HepG2 (cell line): ENCODE data around the gene ASPRV1. TPM values are rescaled to one million over a fixed set of nuclear protein-coding genes. Genes with fewer than 3 reads are reported as not detected.
A peak's percentile ranks its signal among the peaks of the same experiment; 100 is the strongest.

Source experiments
- IRX3 ChIP-seq: sonication (generic); formaldehyde crosslinking; IDR thresholded peaks from 2 replicates; pipeline ENCODE4 v1.8.1; 2023; ENCODE audit warnings: mild to moderate bottlenecking, low read depth, missing genetic modification reagents, borderline replicate concordance
- ISL2 ChIP-seq: sonication (generic); formaldehyde crosslinking; IDR thresholded peaks from 2 replicates; pipeline ENCODE4 v1.5.0; 2020; ENCODE audit warnings: missing genetic modification reagents
- PPARG ChIP-seq: conservative IDR thresholded peaks from 2 replicates; pipeline ENCODE4 v1.6.1; 2016; ENCODE audit warnings: missing biosample characterization, missing genetic modification reagents
- SCMH1 ChIP-seq: sonication (generic); formaldehyde crosslinking; IDR thresholded peaks from 2 replicates; pipeline ENCODE4 v1.9.0; 2021; ENCODE audit warnings: missing genetic modification reagents, mild to moderate bottlenecking, borderline replicate concordance
- YEATS2 ChIP-seq: sonication (generic); formaldehyde crosslinking; IDR thresholded peaks from 2 replicates; pipeline ENCODE4 v1.4.0; 2020; ENCODE audit warnings: missing genetic modification reagents, borderline replicate concordance
- ZNF24 ChIP-seq: fragments of 450-650 bp; IDR thresholded peaks from 2 replicates; pipeline ENCODE4 v1.6.1; 2017; ENCODE audit warnings: antibody characterized with exemption, mild to moderate bottlenecking
- ZSCAN9 ChIP-seq: IDR thresholded peaks from 2 replicates; pipeline ENCODE4 v1.6.1; 2016; ENCODE audit warnings: borderline replicate concordance
- polyA plus RNA-seq, 8 experiments: library from polyadenylated mRNA; depleted of rRNA in 3 of 8; stranded (reverse) in 7 of 8; unstranded in 1 of 8; fragments of >200 nt; fragmentation: Illumina TruSeq in 4 of 8; extraction: Trizol in 4 of 8; gene quantifications; 2 replicates each; pipeline versions ENCODE4 v1.2.1 to v1.2.3, GENCODE V29; 2011 to 2016; ENCODE audit warnings: low read depth in 4 of 8, missing spikeins in 1 of 8, mixed read lengths in 1 of 8; ENCODE audit not compliant: insufficient read depth in 1 of 8
- total RNA-seq, 5 experiments: library from RNA; depleted of rRNA; stranded (reverse); fragments of >200 nt; fragmentation: Illumina TruSeq; extraction: Trizol; gene quantifications; 2 replicates each; pipeline ENCODE4 v1.2.3, GENCODE V29; 2016; ENCODE audit warnings: low read depth in 1 of 5
- TF ChIP-seq, protein P1 (sequence below): IDR thresholded peaks from 2 replicates; pipeline ENCODE4 v1.6.1; 2016; ENCODE audit warnings: low read depth, control low read depth
- TF ChIP-seq, protein P2 (sequence below): sonication (generic); formaldehyde crosslinking; IDR thresholded peaks from 2 replicates; pipeline ENCODE4 v1.8.1; 2023; ENCODE audit warnings: mild to moderate bottlenecking, moderate library complexity, missing genetic modification reagents
- TF ChIP-seq, protein P3 (sequence below): sonication (generic); formaldehyde crosslinking; IDR thresholded peaks from 2 replicates; pipeline ENCODE4 v1.4.0; 2020; ENCODE audit warnings: missing genetic modification reagents, borderline replicate concordance
- TF ChIP-seq, protein P4 (sequence below): sonication (generic); formaldehyde crosslinking; conservative IDR thresholded peaks from 2 replicates; pipeline ENCODE4 v1.4.0; 2020; ENCODE audit warnings: missing genetic modification reagents
- TF ChIP-seq, protein P5 (sequence below): sonication (generic); formaldehyde crosslinking; IDR thresholded peaks from 2 replicates; pipeline ENCODE4 v1.4.0; 2020; ENCODE audit warnings: missing genetic modification reagents, mild to moderate bottlenecking, borderline replicate concordance
- TF ChIP-seq, protein P6 (sequence below): sonication (generic); formaldehyde crosslinking; IDR thresholded peaks from 2 replicates; pipeline ENCODE4 v1.8.1; 2022; ENCODE audit warnings: mild to moderate bottlenecking, missing genetic modification reagents

Gene ASPRV1
- total and polyA plus RNA-seq, 2 of the 13 experiments (the other 11 are each of a cell fraction or from before 2014, with no cell fraction given) = 0.40 to 0.48 TPM

DNA sequence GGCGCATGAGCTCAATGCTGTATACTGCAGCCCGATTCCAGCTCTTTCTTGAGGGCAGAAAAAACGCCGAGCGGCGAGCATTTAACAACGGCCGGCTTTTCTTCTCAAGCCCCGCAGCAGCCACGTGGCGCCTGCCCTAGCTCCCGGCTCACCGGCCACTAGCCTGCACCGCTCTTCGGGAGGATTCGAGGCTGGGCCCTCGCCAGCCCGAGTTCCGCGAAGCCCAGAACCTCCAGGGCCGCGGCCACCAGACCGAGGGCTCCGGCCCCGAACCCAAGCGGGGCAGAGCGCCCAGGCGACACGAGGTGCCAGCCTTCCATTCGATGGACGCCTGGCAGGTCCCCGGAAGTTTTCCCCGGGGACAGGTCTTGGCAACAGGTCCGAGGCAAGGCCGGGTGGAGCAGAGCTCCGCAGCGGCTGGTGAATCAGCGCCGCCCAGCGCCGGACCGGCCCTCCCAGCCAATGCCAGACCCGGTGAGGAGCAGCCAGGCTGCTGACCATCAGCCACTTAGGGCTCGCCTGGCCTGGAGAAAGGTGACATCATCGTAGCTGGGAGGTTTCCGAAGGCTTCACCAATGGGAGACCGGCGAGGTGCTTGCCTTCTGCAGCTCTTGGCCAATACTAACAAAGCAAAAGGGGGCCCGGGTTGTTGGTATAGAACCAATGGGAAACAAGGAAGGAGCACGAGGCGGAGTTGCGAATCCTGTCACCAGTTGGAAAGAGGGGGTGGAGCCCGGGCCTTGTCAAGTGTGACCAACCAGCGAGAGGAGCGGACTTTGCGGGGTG is 47.1 kb downstream of the ASPRV1 start (continued):
- TF ChIP-seq, protein P1, sequence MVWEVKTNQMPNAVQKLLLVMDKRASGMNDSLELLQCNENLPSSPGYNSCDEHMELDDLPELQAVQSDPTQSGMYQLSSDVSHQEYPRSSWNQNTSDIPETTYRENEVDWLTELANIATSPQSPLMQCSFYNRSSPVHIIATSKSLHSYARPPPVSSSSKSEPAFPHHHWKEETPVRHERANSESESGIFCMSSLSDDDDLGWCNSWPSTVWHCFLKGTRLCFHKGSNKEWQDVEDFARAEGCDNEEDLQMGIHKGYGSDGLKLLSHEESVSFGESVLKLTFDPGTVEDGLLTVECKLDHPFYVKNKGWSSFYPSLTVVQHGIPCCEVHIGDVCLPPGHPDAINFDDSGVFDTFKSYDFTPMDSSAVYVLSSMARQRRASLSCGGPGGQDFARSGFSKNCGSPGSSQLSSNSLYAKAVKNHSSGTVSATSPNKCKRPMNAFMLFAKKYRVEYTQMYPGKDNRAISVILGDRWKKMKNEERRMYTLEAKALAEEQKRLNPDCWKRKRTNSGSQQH (CRISPR knock-in tag) = peak; percentile 88; the same call in 1 of the 2 replicates
- TF ChIP-seq ZSCAN9 = peak; percentile 82; the same call in 1 of the 2 replicates
- TF ChIP-seq ZNF24 = 0 out of 2 replicates have a peak, but pooled peaks have one; percentile 44
- TF ChIP-seq YEATS2 (CRISPR knock-in tag) = peak; percentile 71
- peak; percentile 72 for TF ChIP-seq PPARG (CRISPR knock-in tag)
- TF ChIP-seq SCMH1 (CRISPR knock-in tag) = no peak
- TF ChIP-seq, protein P2, sequence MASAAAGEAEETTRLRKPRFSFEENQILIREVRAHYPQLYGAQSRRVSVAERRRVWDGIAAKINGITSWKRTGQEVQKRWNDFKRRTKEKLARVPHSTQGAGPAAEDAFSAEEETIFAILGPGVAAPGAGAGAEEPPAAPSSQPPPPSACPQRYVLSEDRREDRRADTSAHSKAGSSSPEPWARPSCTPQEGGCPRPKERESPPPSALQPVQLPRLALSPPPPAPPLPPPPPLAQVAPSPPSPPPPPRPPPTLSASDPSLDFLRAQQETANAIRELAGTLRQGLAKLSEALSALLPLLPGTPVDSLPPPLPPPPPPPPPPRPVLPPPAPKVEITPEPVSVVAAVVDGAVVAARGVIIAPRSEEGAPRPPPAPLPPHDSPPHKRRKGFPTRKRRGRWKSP = peak; percentile 86
- TF ChIP-seq, protein P3, sequence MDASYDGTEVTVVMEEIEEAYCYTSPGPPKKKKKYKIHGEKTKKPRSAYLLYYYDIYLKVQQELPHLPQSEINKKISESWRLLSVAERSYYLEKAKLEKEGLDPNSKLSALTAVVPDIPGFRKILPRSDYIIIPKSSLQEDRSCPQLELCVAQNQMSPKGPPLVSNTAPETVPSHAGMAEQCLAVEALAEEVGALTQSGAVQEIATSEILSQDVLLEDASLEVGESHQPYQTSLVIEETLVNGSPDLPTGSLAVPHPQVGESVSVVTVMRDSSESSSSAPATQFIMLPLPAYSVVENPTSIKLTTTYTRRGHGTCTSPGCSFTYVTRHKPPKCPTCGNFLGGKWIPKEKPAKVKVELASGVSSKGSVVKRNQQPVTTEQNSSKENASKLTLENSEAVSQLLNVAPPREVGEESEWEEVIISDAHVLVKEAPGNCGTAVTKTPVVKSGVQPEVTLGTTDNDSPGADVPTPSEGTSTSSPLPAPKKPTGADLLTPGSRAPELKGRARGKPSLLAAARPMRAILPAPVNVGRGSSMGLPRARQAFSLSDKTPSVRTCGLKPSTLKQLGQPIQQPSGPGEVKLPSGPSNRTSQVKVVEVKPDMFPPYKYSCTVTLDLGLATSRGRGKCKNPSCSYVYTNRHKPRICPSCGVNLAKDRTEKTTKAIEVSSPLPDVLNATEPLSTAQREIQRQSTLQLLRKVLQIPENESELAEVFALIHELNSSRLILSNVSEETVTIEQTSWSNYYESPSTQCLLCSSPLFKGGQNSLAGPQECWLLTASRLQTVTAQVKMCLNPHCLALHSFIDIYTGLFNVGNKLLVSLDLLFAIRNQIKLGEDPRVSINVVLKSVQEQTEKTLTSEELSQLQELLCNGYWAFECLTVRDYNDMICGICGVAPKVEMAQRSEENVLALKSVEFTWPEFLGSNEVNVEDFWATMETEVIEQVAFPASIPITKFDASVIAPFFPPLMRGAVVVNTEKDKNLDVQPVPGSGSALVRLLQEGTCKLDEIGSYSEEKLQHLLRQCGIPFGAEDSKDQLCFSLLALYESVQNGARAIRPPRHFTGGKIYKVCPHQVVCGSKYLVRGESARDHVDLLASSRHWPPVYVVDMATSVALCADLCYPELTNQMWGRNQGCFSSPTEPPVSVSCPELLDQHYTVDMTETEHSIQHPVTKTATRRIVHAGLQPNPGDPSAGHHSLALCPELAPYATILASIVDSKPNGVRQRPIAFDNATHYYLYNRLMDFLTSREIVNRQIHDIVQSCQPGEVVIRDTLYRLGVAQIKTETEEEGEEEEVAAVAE (CRISPR knock-in tag) = peak; percentile 9; the same call in 1 of the 2 replicates
- TF ChIP-seq IRX3 (CRISPR knock-in tag) = peak; percentile 75; the same call in 1 of the 2 replicates
- TF ChIP-seq, protein P4, sequence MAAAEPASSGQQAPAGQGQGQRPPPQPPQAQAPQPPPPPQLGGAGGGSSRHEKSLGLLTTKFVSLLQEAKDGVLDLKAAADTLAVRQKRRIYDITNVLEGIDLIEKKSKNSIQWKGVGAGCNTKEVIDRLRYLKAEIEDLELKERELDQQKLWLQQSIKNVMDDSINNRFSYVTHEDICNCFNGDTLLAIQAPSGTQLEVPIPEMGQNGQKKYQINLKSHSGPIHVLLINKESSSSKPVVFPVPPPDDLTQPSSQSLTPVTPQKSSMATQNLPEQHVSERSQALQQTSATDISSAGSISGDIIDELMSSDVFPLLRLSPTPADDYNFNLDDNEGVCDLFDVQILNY (CRISPR knock-in tag) = no peak
- peak; percentile 78; the same call in 1 of the 2 replicates for TF ChIP-seq ISL2 (CRISPR knock-in tag)
- TF ChIP-seq, protein P5, sequence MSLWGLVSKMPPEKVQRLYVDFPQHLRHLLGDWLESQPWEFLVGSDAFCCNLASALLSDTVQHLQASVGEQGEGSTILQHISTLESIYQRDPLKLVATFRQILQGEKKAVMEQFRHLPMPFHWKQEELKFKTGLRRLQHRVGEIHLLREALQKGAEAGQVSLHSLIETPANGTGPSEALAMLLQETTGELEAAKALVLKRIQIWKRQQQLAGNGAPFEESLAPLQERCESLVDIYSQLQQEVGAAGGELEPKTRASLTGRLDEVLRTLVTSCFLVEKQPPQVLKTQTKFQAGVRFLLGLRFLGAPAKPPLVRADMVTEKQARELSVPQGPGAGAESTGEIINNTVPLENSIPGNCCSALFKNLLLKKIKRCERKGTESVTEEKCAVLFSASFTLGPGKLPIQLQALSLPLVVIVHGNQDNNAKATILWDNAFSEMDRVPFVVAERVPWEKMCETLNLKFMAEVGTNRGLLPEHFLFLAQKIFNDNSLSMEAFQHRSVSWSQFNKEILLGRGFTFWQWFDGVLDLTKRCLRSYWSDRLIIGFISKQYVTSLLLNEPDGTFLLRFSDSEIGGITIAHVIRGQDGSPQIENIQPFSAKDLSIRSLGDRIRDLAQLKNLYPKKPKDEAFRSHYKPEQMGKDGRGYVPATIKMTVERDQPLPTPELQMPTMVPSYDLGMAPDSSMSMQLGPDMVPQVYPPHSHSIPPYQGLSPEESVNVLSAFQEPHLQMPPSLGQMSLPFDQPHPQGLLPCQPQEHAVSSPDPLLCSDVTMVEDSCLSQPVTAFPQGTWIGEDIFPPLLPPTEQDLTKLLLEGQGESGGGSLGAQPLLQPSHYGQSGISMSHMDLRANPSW (CRISPR knock-in tag) = no peak; the same call in 1 of the 2 replicates
- TF ChIP-seq, protein P6, sequence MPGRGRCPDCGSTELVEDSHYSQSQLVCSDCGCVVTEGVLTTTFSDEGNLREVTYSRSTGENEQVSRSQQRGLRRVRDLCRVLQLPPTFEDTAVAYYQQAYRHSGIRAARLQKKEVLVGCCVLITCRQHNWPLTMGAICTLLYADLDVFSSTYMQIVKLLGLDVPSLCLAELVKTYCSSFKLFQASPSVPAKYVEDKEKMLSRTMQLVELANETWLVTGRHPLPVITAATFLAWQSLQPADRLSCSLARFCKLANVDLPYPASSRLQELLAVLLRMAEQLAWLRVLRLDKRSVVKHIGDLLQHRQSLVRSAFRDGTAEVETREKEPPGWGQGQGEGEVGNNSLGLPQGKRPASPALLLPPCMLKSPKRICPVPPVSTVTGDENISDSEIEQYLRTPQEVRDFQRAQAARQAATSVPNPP (CRISPR knock-in tag) = peak; percentile 65; the same call in 1 of the 2 replicates
